ENCODE measurements around the gene CALU.

The CALU gene

GRCh38 chr7:128773604-128774003, 34.4 kb downstream of the CALU start (continued):
- TF ChIP-seq ZNF2 (tag by site-specific recombination; IDR thresholded peaks at IDR 0.05) = no peak

GRCh38 chr7:128774029-128774689, 35.0 kb downstream of the CALU start:
- Histone ChIP-seq H3K9me3 (ENCODE audit: control insufficient read depth, insufficient read depth, low read depth, low read length) (no peaks in the 10 kb centered on the region), H3K36me3 (ENCODE audit: control insufficient read depth in 2 of 2, insufficient read depth in 1 of 2, low read length in 2 of 2) (peaks cover 17 to 50% of the 10 kb centered on the region in 2 experiments; a peak in 2 of 3 replicates), H3K4me1 (ENCODE audit: control insufficient read depth, insufficient read depth, low read length) (no peaks in the 10 kb centered on the region), H3K27ac (ENCODE audit: extremely low read depth, low read depth, low read length) (no peak overlapping the region), H3K4me3 (ENCODE audit: low read depth, low read length) (no peak overlapping the region)
- ChIA-PET POLR2A (interaction anchor here (0.6 kb wide), 1 partner anchor 17 kb away, joined by 3 read pairs; no protein-coding TSS in a partner anchor), CTCF (interaction anchor here (0.6 kb wide), 1 partner anchor 23 kb away, joined by 4 read pairs; no protein-coding TSS in a partner anchor)
- TF ChIP-seq ZNF311 (tag by site-specific recombination; IDR thresholded peaks at IDR 0.05; ENCODE audit: borderline replicate concordance) (no peak), HIC1 (tag by site-specific recombination; IDR thresholded peaks at IDR 0.05) (no peak), MEIS1 (CRISPR knock-in tag; IDR thresholded peaks at IDR 0.05; ENCODE audit: borderline replicate concordance) (no peak), ZBTB7A (tag by site-specific recombination; IDR thresholded peaks at IDR 0.05; ENCODE audit: low read depth) (no peak), ZNF664 (tag by site-specific recombination; IDR thresholded peaks at IDR 0.05) (no peak), ZBTB21 (tag by site-specific recombination; IDR thresholded peaks at IDR 0.05) (no peak), GFI1B (tag by site-specific recombination; IDR thresholded peaks at IDR 0.05) (no peak), ZNF776 (tag by site-specific recombination; IDR thresholded peaks at IDR 0.05; ENCODE audit: borderline replicate concordance) (no peak), ZNF354C (tag by site-specific recombination; IDR thresholded peaks at IDR 0.05; ENCODE audit: borderline replicate concordance, low read depth) (no peak), ZNF366 (tag by site-specific recombination; conservative IDR thresholded peaks at IDR 0.05) (no peak), ZNF169 (tag by site-specific recombination; IDR thresholded peaks at IDR 0.05) (no peak), PRDM4 (tag by site-specific recombination; IDR thresholded peaks at IDR 0.05) (no peak)

GRCh38 chr7:128774921-128775320, 35.8 kb downstream of the CALU start:
- ChIA-PET CTCF (interaction anchor here (0.6 kb wide), 2 partner anchors 24 to 388 kb away, joined by 4 read pairs; no protein-coding TSS in a partner anchor), POLR2A (interaction anchor here (0.6 kb wide), 1 partner anchor 16 kb away, joined by 3 read pairs; no protein-coding TSS in a partner anchor)
- H3K4me3 ChIP-seq (ENCODE audit: low read depth, low read length) = no peak overlapping the region
- H3K4me1 ChIP-seq (ENCODE audit: control insufficient read depth, insufficient read depth, low read length) = no peaks in the 10 kb centered on the region
- no peaks in the 10 kb centered on the region for H3K9me3 ChIP-seq (ENCODE audit: control insufficient read depth, insufficient read depth, low read depth, low read length)
- H3K36me3 ChIP-seq (ENCODE audit: control insufficient read depth in 2 of 2, insufficient read depth in 1 of 2, low read length in 2 of 2) = peaks cover 11 to 43% of the 10 kb centered on the region in 2 experiments; a peak in 2 of 3 replicates
- no peak for TF ChIP-seq ZNF560 (tag by site-specific recombination; IDR thresholded peaks at IDR 0.05; ENCODE audit: borderline replicate concordance)
- peak; percentile 49; the same call in 1 of the 2 replicates for TF ChIP-seq KLF1 (tag by site-specific recombination; IDR thresholded peaks at IDR 0.05)
- H3K27ac ChIP-seq (ENCODE audit: extremely low read depth, low read depth, low read length) = no peak overlapping the region
